HCT116 (cell line): ENCODE results near the gene TPM4. TPM values are rescaled to one million over a fixed set of nuclear protein-coding genes. Genes with fewer than 3 reads are reported as not detected.

Source experiments
- ATAC-seq: fragments of 200-7000 bp; cut with Tn5 transposase; 2 replicates; pipeline ENCODE4 v1.9.1; 2020; ENCODE audit warnings: mild to moderate bottlenecking, moderate library complexity
- BruUV-seq: library from RNA; stranded (reverse); fragments of 400-500 nt; replicated peaks from 2 replicates; lab custom pipeline; 2021; lab: Mats Ljungman, UMichigan
- CTCF ChIA-PET: fragments of 300-600 bp; sonication (Branson Sonifier 250); formaldehyde crosslinking; loops from one replicate; lab custom pipeline; 2021; ENCODE audit warnings: antibody characterized with exemption; lab: Charles Lee
- POLR2A ChIA-PET: fragments of 300-600, 350-600 bp; sonication (Branson Sonifier 250); formaldehyde crosslinking; loops from one replicate; lab custom pipeline; 2021; ENCODE audit warnings: antibody characterized with exemption; lab: Charles Lee
- RAD21 ChIA-PET, 2 experiments: fragments of 300-600 bp; sonication (Branson Sonifier 250); formaldehyde crosslinking; loops; one replicate each; lab custom pipeline; 2023; ENCODE audit warnings: low total read pairs in 2 of 2; ENCODE audit not compliant: uncharacterized antibody in 2 of 2, unreplicated experiment in 2 of 2, low non-redundant PET in 1 of 2; lab: Charles Lee
- DNase-seq: peaks from one replicate; pipeline ENCODE4 v3.0.0-alpha.2; 2010; ENCODE audit warnings: low read depth, low spot score
- H2AFZ ChIP-seq: fragments of 200-600 bp; shearing (Covaris generic), sonication (generic); 2 replicates; pipeline ENCODE4 v1.6.1; 2017; ENCODE audit warnings: low read depth, mixed run types, mixed read lengths, antibody characterized with exemption, low read length; ENCODE audit not compliant: poor library complexity, severe bottlenecking
- H3K27ac ChIP-seq: 2 replicates; pipeline ENCODE4 v1.5.1; 2012; ENCODE audit warnings: low read depth, low read length
- H3K27me3 ChIP-seq: fragments of 200-600 bp; sonication (generic); 2 replicates; pipeline ENCODE4 v1.6.1; 2016; ENCODE audit warnings: mixed run types, low read length, mixed read lengths; ENCODE audit not compliant: insufficient read depth
- H3K36me3 ChIP-seq, 2 experiments: fragments of 200-500 bp in 1 of 2; fragments of 200-600 bp in 1 of 2; sonication (Bioruptor generic) in 1 of 2; sonication (generic) in 1 of 2; 2 replicates each; pipeline versions ENCODE4 v1.5.1 to v1.6.1; 2014 to 2016; ENCODE audit warnings: low read length in 2 of 2, inconsistent platforms in 1 of 2, mixed read lengths in 1 of 2, mixed run types in 1 of 2; ENCODE audit not compliant: insufficient read depth in 2 of 2, control insufficient read depth in 1 of 2
- H3K4me1 ChIP-seq, 2 experiments: fragments of 200-600 bp in 1 of 2; sonication (generic) in 1 of 2; 2 replicates each; pipeline versions ENCODE4 v1.5.1 to v1.6.1; 2012 to 2017; ENCODE audit warnings: low read length in 2 of 2, inconsistent platforms in 1 of 2, mild to moderate bottlenecking in 1 of 2, mixed read lengths in 1 of 2, mixed run types in 1 of 2, moderate library complexity in 1 of 2; ENCODE audit not compliant: insufficient read depth in 2 of 2, control insufficient read depth in 1 of 2
- H3K4me2 ChIP-seq: fragments of 200-600 bp; sonication (generic); 2 replicates; pipeline ENCODE4 v1.6.1; 2017; ENCODE audit warnings: mixed run types, low read length, mixed read lengths
- H3K4me3 ChIP-seq, 2 experiments: fragments of 200-600 bp in 1 of 2; sonication (generic) in 1 of 2; replicated peaks in 1 of 2; 2 replicates each; pipeline ENCODE4 v1.5.1; 2011 to 2016; ENCODE audit warnings: low read length in 2 of 2, control low read depth in 1 of 2, low read depth in 1 of 2, mild to moderate bottlenecking in 1 of 2, mixed read lengths in 1 of 2, mixed run types in 1 of 2
- H3K79me2 ChIP-seq: fragments of 200-600 bp; sonication (generic); 2 replicates; pipeline ENCODE4 v1.6.1; 2017; ENCODE audit warnings: mild to moderate bottlenecking, mixed run types, low read length, moderate library complexity, mixed read lengths; ENCODE audit not compliant: insufficient read depth
- H3K9ac ChIP-seq: fragments of 200-600 bp; sonication (generic); 2 replicates; pipeline ENCODE4 v1.6.1; 2016; ENCODE audit warnings: low read length, mixed read lengths
- H3K9me2 ChIP-seq: fragments of 200-600 bp; sonication (generic), shearing (Covaris generic); 2 replicates; pipeline ENCODE4 v1.6.1; 2017; ENCODE audit warnings: mixed run types, mild to moderate bottlenecking, moderate library complexity; ENCODE audit not compliant: insufficient read depth
- H3K9me3 ChIP-seq, 2 experiments: fragments of 200-500 bp in 1 of 2; fragments of 200-600 bp in 1 of 2; sonication (Bioruptor generic) in 1 of 2; sonication (generic) in 1 of 2; 2 replicates each; pipeline ENCODE4 v1.6.1; 2014 to 2017; ENCODE audit warnings: low read length in 2 of 2, mixed read lengths in 2 of 2, inconsistent platforms in 1 of 2, low read depth in 1 of 2, mild to moderate bottlenecking in 1 of 2, mixed run types in 1 of 2, moderate library complexity in 1 of 2; ENCODE audit not compliant: control insufficient read depth in 1 of 2, insufficient read depth in 1 of 2
- H4K20me1 ChIP-seq: fragments of 200-600 bp; sonication (generic), shearing (Covaris generic); 2 replicates; pipeline ENCODE4 v1.6.1; 2017; ENCODE audit warnings: mixed run types, mild to moderate bottlenecking, moderate library complexity; ENCODE audit not compliant: insufficient read depth
- ATF3 ChIP-seq: IDR thresholded peaks from 2 replicates; pipeline ENCODE4 v1.6.1; 2012
- CEBPB ChIP-seq: IDR thresholded peaks from 2 replicates; pipeline ENCODE4 v1.6.1; 2012; ENCODE audit warnings: low read depth
- EZH2 ChIP-seq: fragments of 200-600 bp; sonication (generic); IDR thresholded peaks from 2 replicates; pipeline ENCODE4 v1.6.1; 2017; ENCODE audit warnings: antibody characterized with exemption, mixed run types
- FOSL1 ChIP-seq: IDR thresholded peaks from 2 replicates; pipeline ENCODE4 v1.6.1; 2012; ENCODE audit warnings: low read depth
- JUND ChIP-seq: IDR thresholded peaks from 2 replicates; pipeline ENCODE4 v1.6.1; 2012
- MAX ChIP-seq: IDR thresholded peaks from 2 replicates; pipeline ENCODE4 v1.6.1; 2012
- POLR2A ChIP-seq: IDR thresholded peaks from 2 replicates; pipeline ENCODE4 v1.7.0; 2011; ENCODE audit warnings: borderline replicate concordance; ENCODE audit not compliant: insufficient read depth, insufficient read length; ENCODE audit errors: extremely low read depth
- RAD21 ChIP-seq: IDR thresholded peaks from 2 replicates; pipeline ENCODE4 v1.6.1; 2012; ENCODE audit warnings: low read depth, mild to moderate bottlenecking
- REST ChIP-seq: IDR thresholded peaks from 2 replicates; pipeline ENCODE4 v1.6.1; 2012; ENCODE audit warnings: low read depth
- SIN3A ChIP-seq: IDR thresholded peaks from 2 replicates; pipeline ENCODE4 v1.6.1; 2012; ENCODE audit warnings: low read depth
- SRF ChIP-seq: IDR thresholded peaks from 2 replicates; pipeline ENCODE4 v1.6.1; 2012; ENCODE audit warnings: low read depth
- YY1 ChIP-seq: IDR thresholded peaks from 2 replicates; pipeline ENCODE4 v1.6.1; 2011; ENCODE audit warnings: low read length, low read depth, moderate library complexity, mild to moderate bottlenecking; ENCODE audit not compliant: insufficient replicate concordance; ENCODE audit errors: extremely low read depth
- ZBTB33 ChIP-seq: IDR thresholded peaks from 2 replicates; pipeline ENCODE4 v1.6.1; 2011; ENCODE audit warnings: mild to moderate bottlenecking, low read length, moderate library complexity; ENCODE audit not compliant: insufficient replicate concordance; ENCODE audit errors: extremely low read depth
- ZNF274 ChIP-seq: fragments of 200-500 bp; sonication (Bioruptor generic); IDR thresholded peaks from 2 replicates; pipeline ENCODE4 v1.6.1; 2014; ENCODE audit warnings: mild to moderate bottlenecking, low read depth, low read length, inconsistent platforms
- intact Hi-C: fragments of 100-400 bp; cut with micrococcal nuclease; formaldehyde crosslinking; loops from 2 replicates; pipeline ENCODE4 v1.10.0; 2022
- total RNA-seq: library from RNA; stranded (reverse); gene quantifications from one replicate; pipeline ENCODE4 v1.2.1, GENCODE V29; 2021; ENCODE audit not compliant: unreplicated experiment

TPM4 gene
- total RNA-seq, 1 experiment from 2014 or later, result 275 TPM

GRCh38 chr19:16033136-16033530 is 43.2 kb upstream of the TPM4 start:
- no peak for DNase-seq
- H3K36me3 ChIP-seq, result no peaks in the 10 kb centered on the region
- TF ChIP-seq EZH2 (no peak), JUND (no peak), RAD21 (no peak), YY1 (no peak), POLR2A (no peak), MAX (no peak), CEBPB (no peak)
- TF ChIP-seq, all 23 proteins: peak for 0
- Histone ChIP-seq H3K79me2 (no peaks in the 10 kb centered on the region), H3K4me2 (no peak overlapping the region), H3K9me2 (no peaks in the 10 kb centered on the region), H3K4me3 (no peak overlapping the region), H4K20me1 (no peaks in the 10 kb centered on the region), H2AFZ (no peak overlapping the region), H3K27me3 (no peaks in the 10 kb centered on the region), H3K27ac (no peak overlapping the region), H3K9me3 (no peaks in the 10 kb centered on the region), H3K4me1 (no peaks in the 10 kb centered on the region), H3K9ac (no peak overlapping the region)
- ChIA-PET POLR2A (no interaction called here), CTCF (no interaction called here), RAD21 (no interaction called here)
- no peak for ATAC-seq
- BruUV-seq, result no TSS peak
- intact Hi-C loops, result no loop called here

GRCh38 chr19:16033721-16034120 is 42.6 kb upstream of the TPM4 start:
- no peak for ATAC-seq
- Histone ChIP-seq H3K27ac (no peak overlapping the region), H3K9me3 (no peaks in the 10 kb centered on the region), H3K9ac (no peak overlapping the region), H3K4me3 (no peak overlapping the region), H2AFZ (no peak overlapping the region), H3K27me3 (no peaks in the 10 kb centered on the region), H3K36me3 (no peaks in the 10 kb centered on the region), H3K4me1 (no peaks in the 10 kb centered on the region), H4K20me1 (no peaks in the 10 kb centered on the region), H3K79me2 (no peaks in the 10 kb centered on the region), H3K9me2 (no peaks in the 10 kb centered on the region), H3K4me2 (no peak overlapping the region)
- BruUV-seq, result no TSS peak
- DNase-seq, result no peak
- POLR2A ChIA-PET, result no interaction called here
- CTCF ChIA-PET, result no interaction called here
- RAD21 ChIA-PET, result no interaction called here
- intact Hi-C loops, result no loop called here
- TF ChIP-seq ZNF274, result no peak
- TF ChIP-seq ZBTB33, result no peak
- no peak for TF ChIP-seq CEBPB
- no peak for TF ChIP-seq POLR2A
- TF ChIP-seq SIN3A, result no peak
- no peak for TF ChIP-seq SRF
- TF ChIP-seq ATF3, result no peak
- no peak for TF ChIP-seq EZH2
- TF ChIP-seq FOSL1, result no peak
- TF ChIP-seq REST, result no peak
